HG03469 (cell line): ENCODE measurements around the gene SP100.
"Not testable (repeated sequence)": the region's sequence is repeated elsewhere in the genome, so short reads cannot be mapped to it uniquely, and the experiment has no call there.

Experiments used
- ATAC-seq: cut with Tn5 transposase; IDR thresholded peaks from one replicate; pipeline ENCODE4 v1.9.1; 2021; ENCODE audit warnings: mild to moderate bottlenecking, moderate library complexity, moderate number of reproducible peaks; ENCODE audit not compliant: unreplicated experiment

SP100 gene

DNA sequence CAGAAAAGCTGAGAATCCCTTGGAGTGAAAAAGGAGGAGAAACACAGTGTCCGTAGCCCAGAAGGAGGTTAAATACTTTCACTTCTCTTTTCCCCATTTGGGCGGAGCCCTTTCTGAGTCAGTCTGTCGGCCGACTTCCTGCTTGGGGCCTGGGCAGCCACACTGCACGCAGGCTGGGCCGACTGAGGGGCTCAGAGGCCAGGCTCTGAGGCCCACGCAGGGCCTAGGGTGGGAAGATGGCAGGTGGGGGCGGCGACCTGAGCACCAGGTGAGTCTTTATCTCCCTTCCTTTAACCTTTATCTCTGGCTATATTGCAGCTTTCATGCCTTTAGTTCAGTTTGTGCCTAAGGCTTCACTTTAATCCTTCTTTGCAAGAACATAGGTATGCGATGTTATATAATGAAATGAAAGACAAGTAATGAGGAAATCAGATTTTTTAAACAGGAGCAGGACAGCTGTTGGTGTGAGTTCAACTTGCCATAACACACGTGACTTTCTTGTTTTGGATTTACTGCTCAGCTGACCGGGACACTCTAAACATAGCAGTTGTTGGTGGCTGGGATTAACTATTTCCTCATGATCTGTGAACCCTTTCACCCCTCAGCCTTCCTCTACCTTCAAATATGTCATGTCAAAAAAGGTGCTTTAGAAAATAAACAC, at the start of gene SP100:
SP100 (plus strand) TSS at position 141 of the 661 bp plus-strand sequence; CDS start at position 237, 96 bp downstream.
- ATAC-seq: peak; percentile 74

DNA sequence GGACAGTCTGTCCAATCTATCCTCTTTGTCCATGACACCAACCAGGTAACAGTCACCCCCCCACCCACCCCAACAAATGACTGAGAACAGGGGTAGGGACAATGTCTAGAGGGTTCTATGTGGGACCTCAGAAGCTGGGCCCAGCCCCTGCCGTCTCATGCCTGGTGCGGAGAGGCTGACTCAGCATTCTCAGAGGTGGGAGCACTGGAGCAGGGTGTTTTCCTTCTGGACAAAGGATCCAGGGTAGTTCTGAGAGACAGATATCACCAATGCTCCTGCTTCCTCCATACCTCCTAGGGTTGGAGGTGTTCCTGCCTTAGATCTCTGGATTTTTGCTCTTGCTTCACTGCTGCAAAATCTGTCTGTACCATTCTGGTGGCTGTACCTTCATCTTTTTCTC, 33.9 kb upstream of the SP100 start:
- no peak for ATAC-seq

DNA sequence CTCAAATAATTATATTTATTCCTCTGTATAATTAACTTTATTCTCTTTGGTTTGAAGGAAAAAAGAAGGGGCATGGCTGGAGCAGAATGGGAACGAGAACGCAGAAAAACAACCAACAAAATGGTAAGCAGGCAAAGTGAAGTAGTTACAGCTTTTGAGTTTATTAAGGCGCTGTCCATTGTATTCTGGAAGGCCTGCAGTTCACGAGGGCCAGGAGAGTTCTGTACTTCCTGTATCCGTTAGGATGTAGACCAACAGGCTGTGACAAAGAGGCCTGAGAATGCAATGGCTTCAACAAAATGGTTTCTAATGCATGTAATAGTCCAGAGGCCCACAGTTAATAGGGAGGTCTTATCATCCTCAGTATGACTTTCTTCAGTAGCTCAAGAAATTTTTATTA, 32.5 kb upstream of the SP100 start:
- no peak for ATAC-seq

DNA sequence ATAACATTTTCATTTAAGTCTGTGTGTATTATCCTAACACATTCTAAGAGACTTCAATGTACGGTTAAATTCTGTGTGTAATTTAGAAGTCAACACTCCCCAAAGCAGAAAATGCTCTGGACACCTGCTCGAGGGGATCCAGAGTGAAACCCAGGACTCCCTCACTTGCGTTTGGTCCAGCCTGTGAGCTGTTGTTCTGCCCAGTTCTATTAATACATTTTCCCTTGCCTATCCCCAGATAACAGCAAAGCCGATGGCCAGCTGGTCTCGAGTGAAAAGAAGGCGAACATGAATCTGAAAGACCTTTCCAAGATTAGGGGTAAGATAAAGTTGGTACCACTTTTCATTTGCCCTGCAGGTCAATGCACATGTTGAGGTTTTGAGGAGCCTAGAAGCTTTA, 31.0 kb upstream of the SP100 start:
- no peak for ATAC-seq

DNA sequence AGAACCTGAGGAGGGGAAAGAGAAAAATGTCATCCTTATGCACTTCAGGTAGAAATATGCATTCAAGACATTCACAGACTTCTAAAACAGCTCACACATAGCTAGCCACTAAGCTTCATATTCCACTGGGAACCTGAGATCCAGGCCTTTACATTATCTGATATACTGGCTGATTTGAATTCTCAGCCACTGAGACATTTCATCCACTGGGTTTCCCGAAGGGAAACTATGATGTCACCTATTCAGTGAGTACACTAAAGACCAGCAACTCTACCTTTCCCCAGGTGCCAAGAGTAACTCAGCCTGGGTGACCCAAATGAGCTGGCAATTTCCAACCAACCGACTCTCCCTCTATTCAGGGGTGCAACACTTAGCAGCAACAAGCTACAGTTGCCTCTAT, 21.7 kb upstream of the SP100 start:
- ATAC-seq: no peak

DNA sequence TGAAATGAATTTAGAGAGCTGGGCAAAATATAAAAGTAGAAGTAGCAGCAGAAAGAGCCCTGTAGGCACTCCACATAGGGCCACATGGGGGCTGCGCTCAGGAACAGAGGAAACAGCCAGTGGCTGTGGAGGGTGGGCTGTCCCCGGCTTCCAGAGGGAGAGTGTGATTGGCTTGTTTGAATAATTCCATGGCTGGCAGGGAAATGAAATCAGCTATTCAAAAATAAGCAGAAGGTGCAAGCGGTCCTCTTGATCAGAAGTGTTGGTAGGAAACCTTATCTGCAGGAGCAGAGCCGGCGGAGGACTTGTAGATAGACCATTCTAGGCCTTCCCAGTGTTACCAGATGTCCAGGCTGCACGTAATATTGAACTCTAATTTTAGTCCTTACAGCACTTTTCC, 17.3 kb upstream of the SP100 start:
- ATAC-seq: not testable (repeated sequence)

DNA sequence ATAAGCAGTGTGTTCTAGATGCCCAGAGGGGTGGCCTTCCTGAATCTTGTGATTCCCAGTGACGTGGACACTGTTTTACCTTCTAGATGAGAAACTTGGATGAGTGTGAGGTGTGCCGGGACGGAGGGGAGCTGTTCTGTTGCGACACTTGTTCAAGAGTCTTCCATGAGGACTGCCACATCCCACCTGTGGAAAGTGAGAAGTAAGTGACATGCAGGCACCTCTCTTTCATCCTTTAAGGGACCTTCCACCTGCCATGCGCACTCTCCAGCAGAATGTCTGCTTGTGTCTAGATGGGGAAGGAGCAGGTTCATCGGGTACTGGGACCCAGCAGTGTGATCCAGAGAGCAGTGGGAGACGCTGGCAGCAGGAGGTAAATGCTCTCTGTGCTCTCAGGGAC, 16.0 kb upstream of the SP100 start:
- ATAC-seq: no peak

DNA sequence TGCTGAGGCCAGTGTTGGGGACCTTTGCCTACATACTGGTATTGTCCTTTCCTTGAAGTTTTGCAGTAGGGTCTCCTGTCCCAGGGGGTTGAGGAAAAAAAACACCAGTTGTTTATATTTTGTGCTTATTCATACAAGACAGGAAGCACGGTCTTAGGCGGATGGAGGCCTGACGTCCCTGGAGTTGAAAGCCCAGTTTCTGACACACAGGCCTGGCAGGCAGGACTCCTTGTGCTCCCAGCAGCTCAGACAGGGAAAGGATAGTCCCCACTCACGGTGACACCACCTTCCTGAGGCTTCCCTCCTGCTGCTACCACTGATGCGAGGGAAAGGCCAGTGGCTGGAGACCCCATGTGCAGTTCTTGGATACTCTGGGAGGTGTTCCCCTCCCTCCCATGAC, 15.5 kb upstream of the SP100 start:
- no peak for ATAC-seq

DNA sequence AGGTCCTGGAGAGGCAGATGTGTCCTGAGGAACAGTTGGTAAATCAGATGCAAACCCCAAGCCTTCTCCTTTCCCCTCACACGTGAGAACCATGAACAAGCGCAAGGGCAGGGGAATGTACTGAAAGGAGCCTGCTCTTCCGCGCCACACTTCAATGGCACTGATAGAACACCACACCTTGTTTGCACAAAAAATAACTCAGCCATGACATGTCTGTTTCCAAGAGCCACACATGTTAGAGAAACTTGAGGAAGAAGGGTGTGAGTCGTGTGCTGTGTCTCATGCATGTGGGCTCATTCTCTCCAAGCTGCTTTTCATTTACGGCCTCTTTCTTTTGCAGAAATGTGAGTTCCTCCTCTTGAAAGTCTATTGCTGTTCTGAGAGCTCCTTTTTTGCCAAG, 15.0 kb upstream of the SP100 start:
- ATAC-seq: not testable (repeated sequence)

DNA sequence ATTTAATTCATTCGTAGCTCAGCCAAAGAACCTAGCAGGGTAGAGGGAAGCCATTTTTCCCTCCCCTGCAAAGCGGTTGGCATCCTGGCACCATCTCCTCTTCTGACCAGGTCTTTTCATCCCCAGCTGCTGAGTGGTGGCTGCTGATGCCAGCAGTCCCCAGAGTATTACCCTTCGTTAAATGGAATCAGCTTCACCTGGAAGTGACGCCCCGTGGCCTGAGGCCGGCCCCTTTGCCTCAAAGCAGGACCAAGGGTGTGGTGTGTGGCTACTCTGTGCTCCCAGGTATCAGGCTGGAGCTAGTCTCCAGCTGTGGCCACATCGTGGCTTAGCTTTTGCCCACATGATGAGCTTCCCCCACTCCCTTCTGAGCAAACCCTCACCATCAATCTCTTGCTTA, 12.3 kb upstream of the SP100 start:
- no peak for ATAC-seq

DNA sequence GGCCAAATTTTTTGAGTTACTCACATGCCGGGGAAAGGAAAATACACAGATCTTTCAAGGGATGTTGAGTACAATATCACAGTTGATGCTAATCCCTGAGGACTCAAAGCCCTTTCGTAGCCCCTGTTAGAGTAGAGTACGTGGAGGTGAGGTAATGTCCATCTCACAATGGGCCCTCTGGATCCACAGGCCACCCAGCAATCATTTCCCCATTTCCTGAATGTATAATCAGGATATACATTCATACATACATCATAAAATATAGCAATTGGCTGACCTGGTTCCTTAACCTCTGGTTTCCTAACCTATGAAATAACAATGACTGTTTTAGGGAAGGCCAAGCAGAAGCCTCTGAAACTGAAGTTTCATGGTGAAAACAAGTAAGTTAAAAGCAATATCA, 10.2 kb upstream of the SP100 start:
- no peak for ATAC-seq

DNA sequence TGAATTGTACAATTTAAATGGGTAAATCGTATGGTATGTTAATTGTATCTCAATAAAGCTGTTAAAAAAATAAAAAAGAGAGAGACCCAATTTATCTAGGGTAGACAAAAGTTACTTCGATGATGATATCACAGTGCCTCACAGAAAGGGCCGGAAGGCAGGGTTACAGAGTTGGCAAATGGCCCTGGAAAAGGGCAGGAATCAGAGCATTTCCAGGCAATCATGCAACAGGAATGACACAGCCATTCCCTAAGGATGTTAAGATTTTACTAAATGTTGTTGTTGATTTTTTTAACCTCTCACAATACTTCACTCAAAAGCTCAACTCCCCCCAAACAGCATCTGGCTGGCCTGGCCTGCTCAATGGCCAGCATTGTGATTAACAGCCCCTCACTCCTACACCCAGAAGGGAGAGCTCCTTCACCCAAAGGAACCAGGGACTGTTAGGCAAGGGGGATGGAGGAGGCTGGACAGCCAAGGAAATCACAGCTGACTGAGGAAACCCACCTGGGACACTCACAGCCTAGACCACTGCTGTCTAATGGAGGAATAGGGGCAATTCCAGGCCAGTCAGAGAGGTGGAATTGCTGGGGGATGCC, 7.7 kb upstream of the SP100 start:
- ATAC-seq: no peak

DNA sequence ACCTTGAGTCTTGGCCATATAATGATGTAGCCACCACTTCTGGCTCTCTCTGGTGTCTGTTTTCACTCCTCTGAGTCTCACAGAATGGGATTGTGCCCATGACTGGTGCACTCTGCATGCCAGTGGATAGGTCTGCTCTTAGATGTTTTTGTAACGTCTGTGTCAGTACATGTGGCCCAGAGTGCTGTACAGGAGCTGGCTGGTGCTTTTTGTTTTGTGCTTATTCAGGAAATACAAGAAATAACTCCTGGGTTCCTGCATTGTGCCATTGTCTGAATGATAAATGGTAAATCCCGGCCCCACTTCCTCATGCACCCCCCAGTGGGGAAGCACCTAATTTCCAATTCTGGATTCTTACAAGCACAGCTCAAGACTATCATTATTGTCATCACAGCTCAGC, 6.7 kb upstream of the SP100 start:
- ATAC-seq: not testable (repeated sequence)

DNA sequence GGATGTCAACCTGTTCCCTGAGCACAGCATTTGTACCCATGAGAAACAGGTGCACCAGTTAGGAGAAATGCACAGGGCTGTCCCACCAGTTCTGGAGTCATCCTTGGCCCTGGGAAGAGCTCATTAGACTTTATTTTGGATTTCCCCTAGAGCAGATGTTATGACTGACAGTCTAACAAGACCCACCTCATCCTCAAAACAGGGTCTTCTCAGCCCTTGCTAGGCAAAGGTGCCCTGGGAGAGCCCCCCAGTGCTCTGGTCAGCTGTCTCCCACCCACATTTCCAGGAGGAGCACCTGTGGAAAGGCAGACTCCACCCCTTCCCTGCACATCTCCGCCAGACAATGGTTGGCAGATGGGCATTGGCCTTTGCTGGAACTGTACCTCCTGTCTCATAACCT, 5.7 kb upstream of the SP100 start:
- no peak for ATAC-seq

DNA sequence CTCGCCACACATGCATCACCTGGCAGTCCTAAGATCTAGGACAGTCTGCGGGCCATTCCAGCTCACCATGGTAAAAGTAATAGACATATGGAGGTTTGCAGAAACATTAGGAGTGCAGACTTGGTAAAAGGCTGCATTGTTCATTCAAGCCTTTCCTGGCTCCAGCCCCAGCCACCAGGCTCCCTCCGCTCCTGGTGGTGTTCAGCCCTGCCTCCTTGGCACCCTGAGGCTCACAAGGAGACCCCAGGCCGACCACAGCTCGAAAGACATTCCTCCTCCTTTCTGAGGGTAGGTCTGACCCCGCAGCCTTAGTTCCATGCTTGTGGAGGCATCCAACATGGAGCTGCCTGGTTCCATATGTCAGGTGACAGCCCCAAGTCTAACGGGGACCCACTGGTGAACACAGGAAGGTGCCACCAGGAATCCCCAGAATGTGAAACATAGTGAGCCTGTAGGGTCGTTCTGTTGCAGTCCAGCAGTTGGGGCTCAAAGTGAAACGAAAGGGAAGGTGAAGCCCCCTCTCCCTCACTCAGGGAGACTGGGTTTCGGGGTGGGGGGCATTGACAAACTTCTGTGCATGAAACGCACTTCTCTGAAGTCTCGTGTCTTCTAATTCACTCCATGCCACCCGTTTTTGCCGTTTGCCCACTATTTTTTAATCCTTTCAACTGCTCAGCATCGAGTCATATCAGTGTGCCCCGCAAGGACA, 5.0 kb upstream of the SP100 start:
- ATAC-seq: no peak

DNA sequence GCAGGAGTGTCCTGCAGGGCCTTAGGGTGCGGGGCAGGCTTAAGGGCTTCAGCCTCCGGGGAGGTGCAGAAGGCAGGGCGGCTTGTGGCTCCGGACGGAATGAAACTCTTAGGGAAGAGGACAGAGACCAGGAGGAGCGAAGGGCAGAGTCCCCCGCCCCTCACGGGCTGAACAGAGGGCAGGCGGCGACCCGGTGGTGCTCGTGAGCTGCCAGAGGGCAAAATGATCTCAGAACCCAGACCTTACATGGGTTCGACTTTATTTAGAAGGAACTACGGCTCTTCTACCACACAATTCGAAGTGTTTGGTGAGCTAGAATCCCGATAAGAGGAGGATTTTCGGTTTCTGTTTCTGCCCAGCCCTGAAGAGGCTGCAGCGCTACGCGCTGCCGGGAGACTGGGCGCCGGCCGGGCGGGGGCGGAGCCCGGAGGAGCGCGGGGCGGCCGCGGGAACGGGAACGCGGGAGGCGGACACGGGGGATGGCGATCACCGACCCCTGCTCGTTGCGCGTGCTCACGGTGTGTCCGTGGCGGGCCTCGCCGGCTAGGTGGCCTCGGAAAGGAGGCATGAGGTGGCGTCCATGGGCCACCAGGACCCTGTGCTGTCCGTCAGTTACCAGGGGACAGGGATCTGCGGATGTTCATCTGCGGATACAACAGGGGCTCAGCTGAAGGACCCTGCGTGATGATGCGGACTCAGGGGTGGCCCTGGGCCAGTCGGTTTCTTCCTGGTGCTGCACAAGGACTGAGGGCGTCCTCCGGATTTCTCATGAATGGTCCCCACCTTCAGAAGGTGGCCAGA, 4.2 kb upstream of the SP100 start:
- ATAC-seq: peak; percentile 32

DNA sequence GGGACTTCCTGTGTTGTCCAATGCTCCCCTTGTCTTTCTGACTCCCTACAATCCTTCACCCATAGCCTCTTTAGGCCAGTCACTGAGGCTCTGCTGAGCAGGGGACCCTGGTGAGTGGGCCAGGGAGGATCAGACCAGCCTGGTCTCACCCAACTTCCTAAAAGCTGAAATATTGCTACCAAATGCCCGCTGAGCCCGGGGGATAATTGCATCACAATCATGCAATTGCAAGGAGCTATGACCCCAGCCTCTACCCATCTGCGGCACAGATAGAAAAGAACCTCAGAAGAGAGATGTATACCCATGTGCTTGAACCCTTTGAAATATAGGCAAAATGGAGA, 3.7 kb upstream of the SP100 start:
- no peak for ATAC-seq

DNA sequence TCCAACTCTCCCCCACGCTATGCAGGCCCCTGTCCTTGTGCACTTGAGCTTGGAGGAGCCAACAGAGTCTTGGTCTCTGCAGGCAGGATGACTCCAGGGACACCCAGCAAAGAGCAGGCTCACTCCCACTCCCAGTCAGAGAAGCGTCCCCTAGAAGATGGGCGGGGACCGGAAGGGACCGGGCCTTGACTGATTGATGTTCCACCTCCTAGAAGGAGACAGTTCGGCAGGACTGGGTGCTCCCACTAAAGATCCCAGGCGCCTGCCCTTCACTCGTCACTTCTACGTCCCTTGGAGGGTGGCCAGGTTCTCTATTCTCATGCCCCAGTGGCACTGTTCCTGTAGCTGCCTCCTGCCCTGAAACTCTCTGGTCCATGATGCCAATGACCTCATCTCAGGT, 3.2 kb upstream of the SP100 start:
- no peak for ATAC-seq

DNA sequence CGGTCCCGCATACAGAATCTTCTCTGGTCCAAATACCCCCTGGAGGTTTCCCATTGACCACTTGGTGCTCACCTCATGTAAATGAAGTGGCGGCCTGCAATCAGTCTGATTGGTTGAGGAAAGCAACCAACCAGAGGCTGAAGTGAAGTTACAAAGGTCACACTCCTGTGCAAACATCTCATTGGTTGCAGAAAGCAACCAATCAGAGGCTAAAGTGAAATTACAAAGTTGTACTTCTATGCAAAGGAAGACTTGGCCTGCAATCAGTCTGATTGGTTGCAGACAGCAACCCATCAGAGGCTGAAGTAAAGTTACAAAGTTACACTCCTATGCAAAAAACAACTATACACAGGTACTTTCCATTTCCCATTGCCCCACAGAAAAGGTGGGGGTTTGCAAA, 2.5 kb upstream of the SP100 start:
- ATAC-seq: no peak

DNA sequence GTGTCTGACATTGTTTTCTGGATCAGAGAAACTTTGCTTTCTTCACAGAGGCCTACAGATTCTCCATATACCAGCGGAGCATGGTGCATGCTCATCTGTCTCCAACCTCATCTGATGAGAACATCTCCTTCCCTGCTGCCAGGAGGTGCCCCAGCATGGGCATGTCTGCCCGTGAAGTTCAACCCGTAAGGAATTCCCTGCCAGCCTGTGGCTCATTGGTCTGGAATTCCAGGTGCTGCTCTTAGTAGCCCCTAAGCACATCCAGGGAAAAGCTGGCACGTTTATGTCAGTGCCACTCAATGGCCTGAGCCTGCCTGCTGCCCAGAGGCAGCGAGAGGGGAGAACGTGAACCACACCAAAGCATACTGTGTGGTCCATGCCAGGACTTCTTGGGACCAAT, 1.7 kb upstream of the SP100 start:
- ATAC-seq: no peak

DNA sequence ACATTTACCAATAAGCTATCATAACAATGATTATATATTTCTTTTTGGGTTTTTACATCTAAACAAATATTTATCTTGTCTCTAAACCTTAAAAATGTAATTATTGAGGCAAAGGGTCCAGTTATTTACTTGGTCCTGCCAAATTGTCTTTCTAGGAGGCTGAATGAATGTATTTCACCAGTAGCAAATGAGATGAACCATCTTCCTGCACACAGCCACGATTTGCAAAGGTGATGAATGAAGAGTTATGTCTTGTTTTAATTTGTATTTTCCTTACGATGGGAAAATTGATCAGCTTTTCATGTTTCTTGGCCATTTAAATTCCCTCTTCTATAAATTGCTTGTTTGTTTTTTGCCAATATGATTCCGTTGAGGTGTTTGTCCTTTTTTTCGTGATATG, 1.4 kb downstream of the SP100 start:
- ATAC-seq: no peak
